ENCODE measurements around the gene PRKAG1.

- TF ChIP-seq GATA3 (IDR thresholded peaks at IDR 0.05; ENCODE audit: low read depth, low read length) (no peak), GATA2 (IDR thresholded peaks at IDR 0.05; ENCODE audit: low read depth, low read length) (no peak)
These were observed 37.4 kb downstream of the PRKAG1 start for GRCh38 chr12:48980953-48981756.

Data from SH-SY5Y (cell line).